A549 (cell line): ENCODE results near the gene CDC42EP1.
A peak's percentile ranks its signal among the peaks of the same experiment; 100 is the strongest.

Experiments used
- CBX8 ChIP-seq: fragments of 200-600 bp; sonication (generic); IDR thresholded peaks from 2 replicates; pipeline ENCODE4 v1.6.1; 2016
- MYC ChIP-seq: IDR thresholded peaks from 2 replicates; pipeline ENCODE4 v1.6.1; 2012; ENCODE audit warnings: mild to moderate bottlenecking, inconsistent platforms, low read length, improper control_type of control experiment, borderline replicate concordance
- POLR2A ChIP-seq: IDR thresholded peaks from 2 replicates; pipeline ENCODE4 v1.6.1; 2012; ENCODE audit warnings: mild to moderate bottlenecking, low read length
- RFX5 ChIP-seq: fragments of 450-650 bp; IDR thresholded peaks from 2 replicates; pipeline ENCODE4 v1.7.1; 2014; ENCODE audit warnings: antibody characterized with exemption, mild to moderate bottlenecking, moderate library complexity
- SREBF2 ChIP-seq: fragments of 450-650 bp; IDR thresholded peaks from 2 replicates; pipeline ENCODE4 v1.6.1; 2014; ENCODE audit warnings: mild to moderate bottlenecking, moderate library complexity
- TF ChIP-seq, protein P1 (sequence below): IDR thresholded peaks from 2 replicates; pipeline ENCODE4 v1.6.1; 2012; ENCODE audit warnings: low read depth, borderline replicate concordance
- TF ChIP-seq, protein P2 (sequence below): fragments of >200 bp; sonication (Bioruptor Twin); formaldehyde crosslinking; IDR thresholded peaks from 3 replicates; pipeline ENCODE4 v1.5.1; 2016

DNA sequence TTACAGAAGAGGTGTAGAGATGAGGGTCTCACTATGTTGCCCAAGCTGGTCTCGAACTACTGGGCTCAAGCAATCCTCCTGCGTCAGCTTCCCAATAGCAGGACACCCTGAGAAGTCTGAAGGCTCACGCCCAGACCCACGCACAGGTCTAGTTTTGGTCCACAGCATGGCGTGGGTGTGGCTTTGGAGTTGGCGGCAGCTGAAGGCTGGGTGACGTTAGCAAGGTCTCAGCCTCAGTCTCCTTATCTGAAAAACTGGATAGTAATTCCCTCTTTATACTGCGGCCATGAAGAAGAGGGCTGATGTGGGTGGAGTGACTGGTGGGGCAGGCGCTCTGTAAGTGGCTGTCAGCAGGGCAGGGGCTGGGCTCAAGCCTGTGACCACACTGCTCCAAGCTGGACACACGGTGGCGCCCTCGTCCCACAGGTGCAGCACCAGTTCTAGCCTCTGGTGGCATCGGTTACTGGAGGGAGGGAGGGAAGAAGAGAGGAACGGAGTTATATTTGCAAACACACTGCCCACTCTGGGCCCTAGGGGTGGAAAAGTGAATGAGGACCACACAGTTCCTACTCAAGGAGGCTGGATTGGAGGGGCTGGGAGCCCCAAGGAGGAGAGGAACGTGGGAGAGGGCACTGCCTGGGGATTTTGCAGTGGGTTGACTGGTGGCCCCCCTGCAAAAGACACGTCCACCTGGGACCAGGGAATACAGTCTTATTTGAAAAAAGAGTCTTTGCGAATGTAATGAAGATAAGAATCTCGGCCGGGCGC, 21.5 kb upstream of the CDC42EP1 start:
- TF ChIP-seq MYC (no peak), SREBF2 (no peak), POLR2A (no peak), CBX8 (no peak), RFX5 (no peak)
- TF ChIP-seq, protein P1, sequence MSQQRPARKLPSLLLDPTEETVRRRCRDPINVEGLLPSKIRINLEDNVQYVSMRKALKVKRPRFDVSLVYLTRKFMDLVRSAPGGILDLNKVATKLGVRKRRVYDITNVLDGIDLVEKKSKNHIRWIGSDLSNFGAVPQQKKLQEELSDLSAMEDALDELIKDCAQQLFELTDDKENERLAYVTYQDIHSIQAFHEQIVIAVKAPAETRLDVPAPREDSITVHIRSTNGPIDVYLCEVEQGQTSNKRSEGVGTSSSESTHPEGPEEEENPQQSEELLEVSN, result no peak
- TF ChIP-seq, protein P2, sequence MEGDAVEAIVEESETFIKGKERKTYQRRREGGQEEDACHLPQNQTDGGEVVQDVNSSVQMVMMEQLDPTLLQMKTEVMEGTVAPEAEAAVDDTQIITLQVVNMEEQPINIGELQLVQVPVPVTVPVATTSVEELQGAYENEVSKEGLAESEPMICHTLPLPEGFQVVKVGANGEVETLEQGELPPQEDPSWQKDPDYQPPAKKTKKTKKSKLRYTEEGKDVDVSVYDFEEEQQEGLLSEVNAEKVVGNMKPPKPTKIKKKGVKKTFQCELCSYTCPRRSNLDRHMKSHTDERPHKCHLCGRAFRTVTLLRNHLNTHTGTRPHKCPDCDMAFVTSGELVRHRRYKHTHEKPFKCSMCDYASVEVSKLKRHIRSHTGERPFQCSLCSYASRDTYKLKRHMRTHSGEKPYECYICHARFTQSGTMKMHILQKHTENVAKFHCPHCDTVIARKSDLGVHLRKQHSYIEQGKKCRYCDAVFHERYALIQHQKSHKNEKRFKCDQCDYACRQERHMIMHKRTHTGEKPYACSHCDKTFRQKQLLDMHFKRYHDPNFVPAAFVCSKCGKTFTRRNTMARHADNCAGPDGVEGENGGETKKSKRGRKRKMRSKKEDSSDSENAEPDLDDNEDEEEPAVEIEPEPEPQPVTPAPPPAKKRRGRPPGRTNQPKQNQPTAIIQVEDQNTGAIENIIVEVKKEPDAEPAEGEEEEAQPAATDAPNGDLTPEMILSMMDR, result peak; percentile 85
